T-helper 2 cell treated with Interferon-gamma antibody and Interleukin-4, amounts not matched to agents 5 μg/mL and 100 μg/mL, for 36 hours (primary cell): ENCODE results near the gene CENPM.
"Not testable (repeated sequence)": the region's sequence is repeated elsewhere in the genome, so short reads cannot be mapped to it uniquely, and the experiment has no call there.

ENCODE experiments used
- DNase-seq: peaks from one replicate; pipeline ENCODE4 v3.0.0; 2021; ENCODE audit warnings: low spot score
- H3K27ac Mint-ChIP-seq: one replicate; pipeline ENCODE4 v1.8.0; 2021; ENCODE audit warnings: mild to moderate bottlenecking, mixed read lengths
- H3K27me3 Mint-ChIP-seq: one replicate; pipeline ENCODE4 v1.8.0; 2021; ENCODE audit warnings: low read depth, mixed read lengths
- H3K36me3 Mint-ChIP-seq: one replicate; pipeline ENCODE4 v1.8.0; 2021; ENCODE audit warnings: low read depth, mixed read lengths
- H3K4me1 Mint-ChIP-seq: one replicate; pipeline ENCODE4 v1.8.0; 2021; ENCODE audit warnings: low read depth, mixed read lengths
- H3K4me3 Mint-ChIP-seq: one replicate; pipeline ENCODE4 v1.8.0; 2022; ENCODE audit warnings: mild to moderate bottlenecking, moderate library complexity, mixed read lengths
- H3K9me3 Mint-ChIP-seq: one replicate; pipeline ENCODE4 v1.8.0; 2021; ENCODE audit warnings: mixed read lengths

Gene CENPM

GRCh38 chr22:41949297-41949965 lies 2.5 kb upstream of the CENPM start:
- Mint-ChIP-seq H3K4me1 (peaks cover 26% of the 10 kb centered on the region), H3K4me3 (no peak overlapping the region), H3K9me3 (no peaks in the 10 kb centered on the region), H3K27me3 (no peaks in the 10 kb centered on the region), H3K36me3 (peaks cover 15% of the 10 kb centered on the region), H3K27ac (peak overlapping the region; percentile 35)
- no peak for DNase-seq

GRCh38 chr22:41948928-41949296 lies 2.0 kb upstream of the CENPM start:
- peaks cover 19% of the 10 kb centered on the region for H3K36me3 Mint-ChIP-seq
- not testable (repeated sequence) for DNase-seq, H3K4me3 Mint-ChIP-seq, H3K27me3 Mint-ChIP-seq, H3K9me3 Mint-ChIP-seq, H3K27ac Mint-ChIP-seq
- H3K4me1 Mint-ChIP-seq: peaks cover 27% of the 10 kb centered on the region

GRCh38 chr22:41948142-41948541 lies 1.2 kb upstream of the CENPM start:
- peaks cover 26% of the 10 kb centered on the region for H3K36me3 Mint-ChIP-seq
- H3K4me3 Mint-ChIP-seq: peak overlapping the region; percentile 97
- H3K9me3 Mint-ChIP-seq: no peaks in the 10 kb centered on the region
- peaks cover 31% of the 10 kb centered on the region for H3K4me1 Mint-ChIP-seq
- DNase-seq: no peak
- H3K27ac Mint-ChIP-seq: no peak overlapping the region
- no peaks in the 10 kb centered on the region for H3K27me3 Mint-ChIP-seq

- peaks cover 36% of the 10 kb centered on the region for H3K4me1 Mint-ChIP-seq
- H3K4me3 Mint-ChIP-seq: peak overlapping the region; percentile 97
- no peaks in the 10 kb centered on the region for H3K9me3 Mint-ChIP-seq
- H3K36me3 Mint-ChIP-seq: peaks cover 32% of the 10 kb centered on the region
- no peaks in the 10 kb centered on the region for H3K27me3 Mint-ChIP-seq
- DNase-seq: no peak
- H3K27ac Mint-ChIP-seq: peak overlapping the region; percentile 26
These were observed 600 bp upstream of the CENPM start for GRCh38 chr22:41947424-41948080.

GRCh38 chr22:41943661-41944209 lies 3.2 kb downstream of the CENPM start:
- peaks cover 55% of the 10 kb centered on the region for H3K4me1 Mint-ChIP-seq
- H3K4me3 Mint-ChIP-seq: peak overlapping the region; percentile 71
- peaks cover 60% of the 10 kb centered on the region for H3K36me3 Mint-ChIP-seq
- no peak for DNase-seq
- H3K9me3 Mint-ChIP-seq: no peaks in the 10 kb centered on the region
- no peaks in the 10 kb centered on the region for H3K27me3 Mint-ChIP-seq
- peak overlapping the region; percentile 79 for H3K27ac Mint-ChIP-seq

GRCh38 chr22:41940832-41941765 lies 5.9 kb downstream of the CENPM start:
- H3K27ac Mint-ChIP-seq: peak overlapping the region; percentile 100
- peaks cover 62% of the 10 kb centered on the region for H3K36me3 Mint-ChIP-seq
- no peaks in the 10 kb centered on the region for H3K9me3 Mint-ChIP-seq
- H3K4me3 Mint-ChIP-seq: peak overlapping the region; percentile 83
- H3K27me3 Mint-ChIP-seq: no peaks in the 10 kb centered on the region
- peaks cover 48% of the 10 kb centered on the region for H3K4me1 Mint-ChIP-seq
- peak; percentile 79 for DNase-seq

- Mint-ChIP-seq H3K36me3 (peaks cover 59% of the 10 kb centered on the region), H3K9me3 (no peaks in the 10 kb centered on the region), H3K4me1 (peaks cover 41% of the 10 kb centered on the region), H3K4me3 (peak overlapping the region; percentile 83), H3K27me3 (no peaks in the 10 kb centered on the region), H3K27ac (peak overlapping the region; percentile 100)
- DNase-seq: peak; percentile 97
These were observed 6.7 kb downstream of the CENPM start for GRCh38 chr22:41939981-41940831.

- DNase-seq: no peak
- H3K27ac Mint-ChIP-seq: no peak overlapping the region
- H3K36me3 Mint-ChIP-seq: peaks cover 32% of the 10 kb centered on the region
- no peak overlapping the region for H3K4me3 Mint-ChIP-seq
- H3K4me1 Mint-ChIP-seq: peaks cover 27% of the 10 kb centered on the region
- no peaks in the 10 kb centered on the region for H3K9me3 Mint-ChIP-seq
- H3K27me3 Mint-ChIP-seq: no peaks in the 10 kb centered on the region
These were observed 10.1 kb downstream of the CENPM start for GRCh38 chr22:41936894-41937169.

- Mint-ChIP-seq H3K4me3 (no peak overlapping the region), H3K4me1 (peaks cover 13% of the 10 kb centered on the region), H3K27me3 (no peaks in the 10 kb centered on the region), H3K9me3 (no peaks in the 10 kb centered on the region), H3K27ac (no peak overlapping the region), H3K36me3 (peaks cover 20% of the 10 kb centered on the region)
- no peak for DNase-seq
These were observed 11.4 kb downstream of the CENPM start for GRCh38 chr22:41935509-41935908.

GRCh38 chr22:41935015-41935351 lies 12.0 kb downstream of the CENPM start:
- H3K27me3 Mint-ChIP-seq: no peaks in the 10 kb centered on the region
- no peak for DNase-seq
- peaks cover 8% of the 10 kb centered on the region for H3K4me1 Mint-ChIP-seq
- H3K36me3 Mint-ChIP-seq: peaks cover 18% of the 10 kb centered on the region
- no peak overlapping the region for H3K27ac Mint-ChIP-seq
- no peak overlapping the region for H3K4me3 Mint-ChIP-seq
- H3K9me3 Mint-ChIP-seq: no peaks in the 10 kb centered on the region

- Mint-ChIP-seq H3K27ac (no peak overlapping the region), H3K27me3 (no peaks in the 10 kb centered on the region), H3K4me1 (peaks cover 3% of the 10 kb centered on the region), H3K4me3 (no peak overlapping the region), H3K9me3 (no peaks in the 10 kb centered on the region), H3K36me3 (peaks cover 13% of the 10 kb centered on the region)
- DNase-seq: no peak
These were observed 12.5 kb downstream of the CENPM start for GRCh38 chr22:41934284-41935014.

- no peaks in the 10 kb centered on the region for H3K4me1 Mint-ChIP-seq
- H3K4me3 Mint-ChIP-seq: no peak overlapping the region
- H3K27me3 Mint-ChIP-seq: no peaks in the 10 kb centered on the region
- no peak for DNase-seq
- no peaks in the 10 kb centered on the region for H3K9me3 Mint-ChIP-seq
- peaks cover 8% of the 10 kb centered on the region for H3K36me3 Mint-ChIP-seq
- no peak overlapping the region for H3K27ac Mint-ChIP-seq
These were observed 13.4 kb downstream of the CENPM start for GRCh38 chr22:41933411-41934177.
